Stimulated activated CD4-positive, alpha-beta T cell treated with anti-CD3 and anti-CD28 coated beads, TNF-alpha, amount 100 ng/mL, for 4 hours (primary cell): ENCODE measurements around the gene PSME1.
"Not testable (repeated sequence)": the region's sequence is repeated elsewhere in the genome, so short reads cannot be mapped to it uniquely, and the experiment has no call there.

Experiments
- DNase-seq, 3 experiments: peaks; one replicate each; pipeline ENCODE4 v3.0.0-alpha.2; 2020; ENCODE audit warnings: low read depth in 3 of 3

Gene PSME1

DNA sequence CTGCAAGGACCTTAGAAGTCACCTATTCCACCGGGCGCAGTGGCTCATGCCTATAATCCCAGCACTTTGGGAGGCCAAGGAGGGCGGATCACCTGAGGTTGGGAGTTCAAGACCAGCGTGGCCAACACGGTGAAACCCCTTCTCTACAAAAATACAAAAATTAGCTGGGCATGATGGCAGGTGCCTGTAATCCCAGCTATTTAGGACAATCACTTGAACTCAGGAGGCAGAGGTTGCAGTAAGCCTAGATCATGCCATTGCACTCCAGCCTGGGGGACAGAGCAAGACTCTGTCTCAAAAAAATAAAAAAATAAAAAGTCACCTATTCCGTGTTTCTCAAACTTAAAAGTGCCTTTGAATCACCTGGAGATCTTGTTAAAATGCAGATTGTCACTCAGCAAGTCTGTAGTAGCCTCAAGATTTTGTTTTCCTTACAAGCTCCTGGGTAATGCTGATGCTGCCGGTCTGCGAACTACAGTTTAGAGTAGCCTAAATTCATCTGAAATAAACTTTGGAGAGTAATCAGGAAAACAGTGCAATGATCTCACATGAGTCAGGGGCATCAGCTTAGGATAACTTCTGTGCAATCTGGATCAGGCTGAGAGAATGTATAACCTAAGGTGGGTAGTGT, 30.3 kb upstream of the PSME1 start:
- DNase-seq: not testable (repeated sequence)

- DNase-seq: no peak
Measured at GRCh38 chr14:24106672-24107271, 29.2 kb upstream of the PSME1 start.

- DNase-seq: no peak
Measured at GRCh38 chr14:24108336-24108874, 27.6 kb upstream of the PSME1 start.

DNA sequence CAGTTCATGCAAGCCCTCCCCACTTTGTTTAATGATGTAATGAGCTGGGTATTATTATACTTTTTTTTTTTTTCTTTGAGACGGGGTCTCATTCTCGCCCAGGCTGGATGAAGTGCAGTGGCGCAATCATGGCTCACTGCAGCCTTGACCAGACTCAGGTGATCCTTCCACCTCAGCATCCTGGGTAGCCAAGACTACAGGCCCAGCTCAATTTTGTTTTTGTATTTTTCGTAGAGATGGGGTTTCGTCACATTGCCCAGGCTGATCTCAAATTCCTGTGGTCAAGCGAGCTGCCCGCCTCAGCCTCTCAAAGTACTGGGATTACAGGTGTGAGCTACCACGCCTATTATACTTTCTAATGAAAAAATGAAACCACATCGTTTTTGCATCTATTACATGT, 25.9 kb upstream of the PSME1 start:
- no peak for DNase-seq

DNA sequence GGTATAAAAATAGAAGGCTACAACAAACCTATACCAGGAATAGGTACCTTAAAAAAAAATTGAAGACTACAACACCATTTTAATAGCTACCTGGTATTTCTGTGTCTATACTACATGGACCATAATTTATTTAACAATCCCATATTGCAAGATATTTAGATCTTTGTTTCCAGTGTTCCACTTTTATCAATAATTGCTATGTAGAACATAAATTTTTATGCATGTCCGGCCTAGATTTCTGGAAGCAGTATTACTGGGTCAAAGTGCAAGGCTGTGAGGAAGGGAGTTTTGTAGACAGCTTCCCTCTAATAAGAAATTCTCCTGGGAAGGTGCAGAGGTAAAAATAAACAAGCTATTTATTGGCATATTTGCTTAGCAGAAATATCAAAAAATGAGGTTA, 25.5 kb upstream of the PSME1 start:
- no peak for DNase-seq

- DNase-seq: no peak
Measured at GRCh38 chr14:24113379-24113800, 22.6 kb upstream of the PSME1 start.

DNA sequence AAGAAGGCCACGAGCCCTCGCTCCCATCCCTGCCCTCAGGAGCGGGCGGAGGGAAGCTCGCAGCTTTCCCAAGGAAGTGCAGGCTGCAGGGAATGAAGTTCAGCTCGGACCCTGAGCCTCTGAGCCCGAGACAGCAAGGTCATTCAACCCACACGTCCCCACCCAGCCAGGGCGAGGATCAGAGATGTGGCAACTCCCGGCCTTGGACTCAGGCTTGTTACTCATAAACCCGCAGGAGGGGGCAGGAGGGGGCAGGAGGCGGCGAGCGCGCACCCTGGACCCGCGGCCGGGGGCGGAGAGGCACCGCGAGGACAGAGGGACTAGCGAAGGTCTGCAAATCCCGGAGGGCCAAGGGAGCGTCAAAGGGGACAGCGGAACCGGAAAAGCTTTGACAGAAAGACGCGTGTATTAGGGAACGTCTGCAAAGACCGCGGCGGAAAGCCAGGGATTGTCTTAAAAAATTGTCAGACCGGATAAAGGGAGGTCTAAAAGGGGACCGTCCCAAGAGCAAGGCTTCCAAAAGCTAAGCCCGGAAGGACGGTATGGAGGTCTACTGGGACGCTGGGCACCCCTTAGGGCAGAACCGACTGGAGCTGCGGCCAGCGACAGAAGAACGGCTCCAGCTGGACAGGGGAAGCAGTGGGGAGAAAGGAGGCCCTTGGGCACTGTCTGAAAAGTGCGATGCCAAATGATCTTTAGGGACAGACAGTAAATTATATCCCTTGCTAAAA, 22.0 kb upstream of the PSME1 start:
- peak; percentile 43 to 53 (median 50) for DNase-seq

- DNase-seq: peak; percentile 97 to 99 (median 98)
Measured at GRCh38 chr14:24114532-24115421, 21.2 kb upstream of the PSME1 start, which contains the start of the genes DCAF11 and NRL. Gene DCAF11 (plus strand): TSS chr14:24114777. CDS start chr14:24115595, 818 bp downstream. Gene NRL (minus strand): TSS chr14:24114949. CDS start chr14:24082848, 32,101 bp downstream.

DNA sequence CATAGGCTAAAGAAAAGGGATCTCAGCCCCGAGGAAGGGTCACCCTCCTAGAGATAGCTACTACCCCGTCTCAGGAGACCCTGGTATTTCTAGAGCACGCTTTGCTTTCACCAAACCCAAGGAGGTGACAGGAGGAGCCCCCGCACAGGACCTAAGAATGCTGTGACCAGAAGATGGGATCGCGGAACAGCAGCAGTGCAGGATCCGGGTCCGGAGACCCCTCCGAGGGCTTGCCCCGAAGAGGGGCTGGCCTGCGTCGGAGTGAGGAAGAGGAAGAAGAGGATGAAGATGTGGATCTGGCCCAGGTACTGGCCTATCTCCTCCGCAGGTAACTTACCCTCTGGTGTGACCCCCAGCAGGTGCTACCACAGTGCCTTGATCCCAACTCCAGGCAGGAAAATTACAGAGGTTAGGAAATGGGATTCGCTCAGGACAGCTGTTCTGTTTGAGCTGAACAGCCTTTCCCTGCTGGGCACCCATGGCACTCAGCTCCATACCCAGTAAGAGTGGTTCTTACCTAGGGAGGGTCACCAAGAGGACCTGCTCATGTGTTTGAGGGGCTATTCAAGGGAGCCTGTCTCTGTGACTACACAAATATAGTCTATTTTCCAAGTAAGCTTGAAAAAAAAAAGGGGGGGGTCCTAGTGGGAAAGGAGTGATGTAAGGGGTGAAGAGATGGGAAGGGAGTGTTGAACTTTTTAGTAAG, 20.4 kb upstream of the PSME1 start:
- no peak for DNase-seq

- DNase-seq: no peak
Measured at GRCh38 chr14:24116128-24116814, 19.7 kb upstream of the PSME1 start.

DNA sequence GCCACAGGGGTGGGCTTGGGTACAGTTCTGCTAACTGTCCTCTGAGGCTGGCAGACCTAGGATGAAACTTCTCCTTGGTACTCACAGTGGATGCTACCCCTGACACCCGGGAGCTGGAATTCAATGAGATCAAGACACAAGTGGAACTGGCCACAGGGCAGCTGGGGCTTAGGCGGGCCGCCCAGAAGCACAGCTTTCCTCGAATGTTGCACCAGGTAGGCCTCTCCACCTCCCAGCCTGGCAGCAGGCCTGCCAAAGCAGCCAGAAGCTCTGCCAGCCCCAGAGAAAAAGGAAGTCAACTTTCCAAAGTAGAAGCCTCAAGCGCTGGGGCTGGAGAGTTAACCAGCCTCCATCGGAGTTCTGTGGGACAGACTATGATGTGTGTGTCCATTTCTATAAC, 18.8 kb upstream of the PSME1 start:
- no peak for DNase-seq

- no peak for DNase-seq
Measured at GRCh38 chr14:24119691-24120090, 16.3 kb upstream of the PSME1 start.

GRCh38 chr14:24121210-24121609, 14.8 kb upstream of the PSME1 start:
- no peak for DNase-seq

GRCh38 chr14:24122416-24122815, 13.6 kb upstream of the PSME1 start:
- no peak for DNase-seq

- no peak for DNase-seq
Measured at GRCh38 chr14:24122898-24123297, 13.1 kb upstream of the PSME1 start.

DNA sequence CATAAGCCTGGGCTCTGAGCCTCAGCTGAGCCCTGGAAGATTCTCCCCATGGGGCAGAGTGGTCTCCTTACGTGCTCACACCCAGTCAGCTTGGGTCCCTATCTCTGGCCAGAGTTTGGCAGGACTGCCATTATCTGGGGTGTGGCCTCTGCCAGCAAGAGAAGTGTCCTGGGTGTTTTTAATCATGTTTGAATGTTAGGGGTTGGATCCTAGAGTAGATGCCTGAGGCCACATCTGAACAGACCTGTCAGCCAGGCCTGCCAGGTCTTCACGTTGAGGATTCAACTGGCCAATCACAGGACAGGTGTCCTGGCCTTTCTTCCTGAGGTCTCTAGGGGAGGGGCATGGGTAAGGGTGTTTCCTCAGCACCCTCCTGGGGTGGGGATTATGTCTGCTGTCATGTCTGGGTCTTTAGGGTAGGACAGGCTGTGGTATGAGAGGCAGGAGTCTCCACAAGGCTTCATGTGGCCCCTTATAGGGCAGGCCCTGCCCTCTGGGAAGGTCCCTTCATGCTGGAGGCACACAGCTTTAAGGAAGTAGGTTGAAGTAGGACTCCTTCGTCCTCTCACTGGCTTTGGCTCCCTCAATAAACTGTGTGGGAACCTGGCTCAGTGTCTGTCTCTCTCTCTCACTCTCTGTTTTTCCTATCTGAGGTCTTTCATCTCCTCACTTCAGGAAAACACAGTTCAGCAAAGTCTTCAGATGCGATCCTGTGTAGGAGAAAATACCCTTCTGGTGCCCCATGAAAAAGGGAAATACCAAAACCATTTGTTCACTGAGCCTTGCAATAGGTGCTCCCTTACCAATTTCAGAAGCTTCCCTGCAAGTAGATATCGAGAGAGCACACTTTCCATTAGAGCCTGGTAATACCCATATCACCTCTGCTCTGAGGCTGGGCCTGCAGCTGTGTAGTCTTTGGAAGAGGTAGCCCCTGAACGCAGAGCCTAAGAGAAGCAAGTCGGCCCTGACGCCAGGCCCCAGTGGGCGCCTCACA, 12.3 kb upstream of the PSME1 start:
- no peak for DNase-seq

GRCh38 chr14:24126939-24127338, 9.1 kb upstream of the PSME1 start:
- no peak for DNase-seq

DNA sequence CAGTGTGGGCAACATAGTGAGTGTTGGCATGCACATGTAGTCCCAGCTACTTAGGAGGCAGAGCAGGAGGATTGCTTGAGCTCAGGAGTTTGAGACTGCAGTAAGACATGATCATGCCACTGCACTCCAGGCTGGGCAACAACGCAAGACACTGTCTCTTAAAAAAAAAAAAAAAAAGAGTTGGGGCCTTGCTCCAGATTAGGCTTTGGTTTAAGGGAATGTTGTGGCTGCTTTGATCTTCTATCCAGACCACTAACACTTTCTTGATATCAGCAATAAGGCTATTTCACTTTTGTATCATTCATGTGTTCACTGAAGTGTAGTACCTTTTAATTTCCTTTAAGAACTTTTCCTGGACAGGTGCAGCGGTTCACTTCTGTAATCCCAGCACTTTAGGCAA, 8.3 kb upstream of the PSME1 start:
- no peak for DNase-seq

DNA sequence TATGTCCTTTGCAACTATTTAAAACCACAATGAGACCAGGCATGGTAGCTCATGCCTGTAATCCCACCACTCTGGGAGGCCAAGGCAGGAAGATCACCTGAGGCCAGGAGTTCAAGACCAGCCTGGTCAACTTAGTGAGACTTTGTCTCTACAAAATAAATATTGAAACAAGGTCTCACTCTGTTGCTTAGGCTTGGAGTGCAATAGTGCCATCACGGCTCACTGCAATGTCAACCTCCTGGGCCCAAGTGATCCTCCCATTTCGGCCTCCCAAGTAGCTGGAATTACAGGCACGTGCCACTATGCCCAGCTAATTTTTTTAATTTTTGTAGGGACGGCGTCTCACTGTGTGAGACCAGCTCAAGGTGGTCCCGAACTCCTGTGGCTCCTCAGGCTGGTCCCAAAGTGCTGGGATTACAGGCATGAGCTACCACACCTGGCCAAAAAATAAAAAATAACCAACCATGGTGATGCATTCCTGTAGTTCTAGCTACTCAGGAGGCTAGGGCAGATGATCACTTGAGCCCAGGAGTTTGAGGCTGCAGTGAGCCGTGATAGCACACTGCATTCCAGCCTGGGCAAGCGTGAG, 6.5 kb upstream of the PSME1 start:
- DNase-seq: no peak
